PC-3 (cell line): ENCODE measurements around the gene MAP7. TPM values are rescaled to one million over a fixed set of nuclear protein-coding genes. Genes with fewer than 3 reads are reported as not detected.
A peak's percentile ranks its signal among the peaks of the same experiment; 100 is the strongest.

Source experiments
- ATAC-seq: fragments of 200-7000 bp; cut with Tn5 transposase; 2 replicates; pipeline ENCODE4 v1.9.1; 2020; ENCODE audit warnings: mild to moderate bottlenecking, moderate library complexity
- BruUV-seq: library from RNA; stranded (reverse); fragments of 400-500 nt; replicated peaks from 2 replicates; lab custom pipeline; 2021; lab: Mats Ljungman, UMichigan
- CTCF ChIA-PET: fragments of 300-600 bp; sonication (Branson Sonifier 250); formaldehyde crosslinking; loops from one replicate; lab custom pipeline; 2022; ENCODE audit warnings: antibody characterized with exemption; lab: Charles Lee
- POLR2A ChIA-PET: fragments of 300-600 bp; sonication (Branson Sonifier 250); formaldehyde crosslinking; loops from one replicate; lab custom pipeline; 2022; ENCODE audit warnings: antibody characterized with exemption; ENCODE audit not compliant: unreplicated experiment; lab: Charles Lee
- DNase-seq: peaks from one replicate; pipeline ENCODE4 v3.0.0-alpha.2; 2015
- H2AFZ ChIP-seq: fragments of 300-600 bp; sonication (generic); 2 replicates; pipeline ENCODE4 v1.6.0; 2016; ENCODE audit warnings: antibody characterized with exemption, low read length
- H3F3A ChIP-seq: fragments of 300-600 bp; sonication (generic); one replicate; pipeline ENCODE4 v1.6.0; 2017; ENCODE audit warnings: antibody characterized with exemption, low read length, control low read depth, mild to moderate bottlenecking; ENCODE audit not compliant: unreplicated experiment
- H3K27ac ChIP-seq: fragments of 300-600 bp; sonication (generic); 2 replicates; pipeline ENCODE4 v1.5.1; 2016; ENCODE audit warnings: mild to moderate bottlenecking, low read length
- H3K27me3 ChIP-seq: fragments of 300-600 bp; sonication (generic); 2 replicates; pipeline ENCODE4 v1.6.1; 2016; ENCODE audit warnings: low read length, mixed read lengths
- H3K36me3 ChIP-seq: fragments of 300-600 bp; sonication (generic); 2 replicates; pipeline ENCODE4 v1.6.1; 2016; ENCODE audit warnings: low read depth, mixed run types, low read length, mixed read lengths
- H3K4me1 ChIP-seq: fragments of 300-600 bp; sonication (generic); 2 replicates; pipeline ENCODE4 v1.5.1; 2016; ENCODE audit warnings: low read length; ENCODE audit not compliant: insufficient read depth
- H3K4me2 ChIP-seq: fragments of 300-600 bp; sonication (generic); 2 replicates; pipeline ENCODE4 v1.6.0; 2016; ENCODE audit warnings: low read length
- H3K4me3 ChIP-seq: fragments of 300-600 bp; sonication (generic); 2 replicates; pipeline ENCODE4 v1.5.1; 2016; ENCODE audit warnings: mild to moderate bottlenecking, low read length, mixed read lengths
- H3K79me2 ChIP-seq: fragments of 300-600 bp; sonication (generic); 2 replicates; pipeline ENCODE4 v1.6.1; 2017; ENCODE audit warnings: low read length, mixed read lengths
- H3K9ac ChIP-seq: fragments of 300-600 bp; sonication (generic); 2 replicates; pipeline ENCODE4 v1.6.0; 2016; ENCODE audit warnings: mild to moderate bottlenecking, low read length
- H3K9me2 ChIP-seq: fragments of 300-600 bp; sonication (generic); replicated peaks from 2 replicates; pipeline ENCODE4 v1.6.1; 2016; ENCODE audit warnings: mixed run types, low read length, mixed read lengths
- H3K9me3 ChIP-seq: fragments of 300-600 bp; sonication (generic); 2 replicates; pipeline ENCODE4 v1.6.1; 2016; ENCODE audit warnings: low read length, mixed read lengths
- H4K20me1 ChIP-seq: fragments of 300-600 bp; sonication (generic); 2 replicates; pipeline ENCODE4 v1.6.1; 2016; ENCODE audit warnings: low read length, mixed read lengths
- CTCF ChIP-seq: fragments of 300-600 bp; sonication (generic); conservative IDR thresholded peaks from 2 replicates; pipeline ENCODE4 v1.5.1; 2017; ENCODE audit warnings: antibody characterized with exemption, low read depth, mild to moderate bottlenecking, low read length
- EZH2 ChIP-seq: fragments of 300-600 bp; sonication (generic); IDR thresholded peaks from one replicate; pipeline ENCODE4 v1.6.1; 2017; ENCODE audit warnings: antibody characterized with exemption, mild to moderate bottlenecking, low read length; ENCODE audit not compliant: unreplicated experiment
- EZH2phosphoT487 ChIP-seq: fragments of 300-600 bp; sonication (generic); IDR thresholded peaks from 2 replicates; pipeline ENCODE4 v1.6.1; 2018; ENCODE audit warnings: mild to moderate bottlenecking, antibody characterized with exemption, low read length, borderline replicate concordance
- intact Hi-C: fragments of 100-400 bp; cut with micrococcal nuclease; formaldehyde crosslinking; loops from 2 replicates; pipeline ENCODE4 v1.9.0; 2023
- total RNA-seq: library from RNA; depleted of rRNA; stranded (reverse); fragments of >200 nt; gene quantifications from 2 replicates; pipeline ENCODE4 v1.2.3, GENCODE V29; 2014

MAP7 gene
- total RNA-seq, 1 experiment from 2014 or later, result 13.9 TPM

- no peaks in the 10 kb centered on the region for H3K9me2 ChIP-seq
- H3F3A ChIP-seq, result no peaks in the 10 kb centered on the region
- H3K27ac ChIP-seq, result no peak overlapping the region
- no peaks in the 10 kb centered on the region for H3K36me3 ChIP-seq
- H2AFZ ChIP-seq, result no peak overlapping the region
- TF ChIP-seq EZH2phosphoT487 (no peak), CTCF (no peak), EZH2 (no peak)
- TSS peak; percentile 26 for BruUV-seq
- no peak overlapping the region for H3K9ac ChIP-seq
- H3K4me3 ChIP-seq, result no peak overlapping the region
- intact Hi-C loops, result no loop called here
- no peaks in the 10 kb centered on the region for H3K79me2 ChIP-seq
- DNase-seq (no peak), ATAC-seq (no peak)
- no peaks in the 10 kb centered on the region for H3K27me3 ChIP-seq
- H4K20me1 ChIP-seq, result no peaks in the 10 kb centered on the region
- ChIA-PET POLR2A (no interaction called here), CTCF (no interaction called here)
- H3K4me2 ChIP-seq, result no peak overlapping the region
- no peaks in the 10 kb centered on the region; the same call in 1 of the 2 replicates for H3K4me1 ChIP-seq
- no peaks in the 10 kb centered on the region for H3K9me3 ChIP-seq
These were observed 206.5 kb downstream of the MAP7 start for GRCh38 chr6:136343700-136344099.

- no peak overlapping the region for H3K4me3 ChIP-seq
- H3K9me3 ChIP-seq, result no peaks in the 10 kb centered on the region
- no peaks in the 10 kb centered on the region; the same call in 1 of the 2 replicates for H3K4me1 ChIP-seq
- H3K27me3 ChIP-seq, result no peaks in the 10 kb centered on the region
- ChIA-PET POLR2A (no interaction called here), CTCF (no interaction called here)
- no peak overlapping the region for H2AFZ ChIP-seq
- ATAC-seq, result no peak
- H3K9me2 ChIP-seq, result no peaks in the 10 kb centered on the region
- H3K9ac ChIP-seq, result no peak overlapping the region
- H3F3A ChIP-seq, result no peaks in the 10 kb centered on the region
- TF ChIP-seq CTCF, result no peak
- TF ChIP-seq EZH2, result no peak
- no peak for TF ChIP-seq EZH2phosphoT487
- no peak overlapping the region for H3K27ac ChIP-seq
- no peak for DNase-seq
- no TSS peak for BruUV-seq
- H3K79me2 ChIP-seq, result no peaks in the 10 kb centered on the region
- no peak overlapping the region for H3K4me2 ChIP-seq
- H4K20me1 ChIP-seq, result no peaks in the 10 kb centered on the region
- intact Hi-C loops, result no loop called here
- H3K36me3 ChIP-seq, result no peaks in the 10 kb centered on the region
These were observed 206.9 kb downstream of the MAP7 start for GRCh38 chr6:136343275-136343674.

- no peak overlapping the region for H3K4me3 ChIP-seq
- no peak for TF ChIP-seq EZH2
- TF ChIP-seq EZH2phosphoT487, result no peak
- no peak for TF ChIP-seq CTCF
- no peak overlapping the region for H3K27ac ChIP-seq
- no peaks in the 10 kb centered on the region for H3K79me2 ChIP-seq
- ChIA-PET POLR2A (no interaction called here), CTCF (interaction anchor here (0.5 kb wide), 1 partner anchor 271 kb away, joined by 4 read pairs; no protein-coding TSS in a partner anchor)
- H4K20me1 ChIP-seq, result no peaks in the 10 kb centered on the region
- H3K9ac ChIP-seq, result no peak overlapping the region
- no peak overlapping the region for H3K4me2 ChIP-seq
- H3K9me3 ChIP-seq, result no peaks in the 10 kb centered on the region
- peaks cover 3% of the 10 kb centered on the region; the same call in 1 of the 2 replicates for H3K4me1 ChIP-seq
- BruUV-seq, result no TSS peak
- H3K9me2 ChIP-seq, result no peaks in the 10 kb centered on the region
- ATAC-seq, result no peak
- intact Hi-C loops, result no loop called here
- H3F3A ChIP-seq, result no peaks in the 10 kb centered on the region
- DNase-seq, result no peak
- no peak overlapping the region for H2AFZ ChIP-seq
- no peaks in the 10 kb centered on the region for H3K27me3 ChIP-seq
- H3K36me3 ChIP-seq, result no peaks in the 10 kb centered on the region
These were observed 208.3 kb downstream of the MAP7 start for GRCh38 chr6:136341967-136342366.
